ENCODE data around the gene ITPR1. TPM values are rescaled to one million over a fixed set of nuclear protein-coding genes. Genes with fewer than 3 reads are reported as not detected.
A peak's percentile ranks its signal among the peaks of the same experiment; 100 is the strongest.

Gene ITPR1
- total RNA-seq, 1 experiment from 2014 or later, result 8.7 TPM

DNA sequence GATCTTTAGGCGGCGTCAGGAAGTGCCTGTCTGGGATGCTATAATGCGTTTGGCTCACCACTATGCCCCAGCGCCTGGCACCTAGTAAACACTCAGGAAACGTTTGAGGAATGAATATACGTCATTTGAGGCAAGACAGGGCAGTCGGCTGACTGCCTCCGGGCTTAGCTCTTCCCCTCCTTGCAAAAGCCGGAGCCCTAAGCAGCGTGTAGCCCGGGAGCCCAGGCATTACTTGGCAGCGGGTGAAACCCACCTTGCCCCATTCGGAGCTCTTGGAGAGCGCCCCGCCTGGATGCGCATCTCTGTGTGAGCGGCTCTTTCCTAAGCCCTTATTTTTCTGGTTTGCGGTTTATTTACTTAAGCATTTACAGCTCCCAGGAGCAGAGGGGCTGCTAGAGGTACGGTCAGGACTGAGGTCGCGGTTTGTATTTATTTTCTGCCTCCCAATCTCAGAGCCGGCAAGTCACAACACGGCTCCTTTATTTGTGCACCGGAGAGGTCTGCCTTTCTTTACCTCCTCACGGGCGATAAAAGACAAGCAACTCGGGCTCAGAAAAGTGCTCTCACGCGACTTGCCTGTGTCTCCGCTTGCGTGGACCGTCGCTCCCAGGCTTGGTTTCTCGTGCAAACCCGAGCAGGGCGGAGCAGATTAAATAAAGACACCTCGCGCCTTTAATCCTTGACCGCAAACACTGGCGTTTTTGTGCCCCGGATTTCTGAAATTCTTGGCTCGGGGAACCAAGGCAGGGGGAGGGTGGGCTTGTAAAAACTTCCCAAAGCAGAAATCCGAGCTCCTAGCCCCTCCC is 737 bp upstream of the ITPR1 start:
- ChIA-PET POLR2A (interaction anchor here (0.8 to 0.9 kb wide), 2 partner anchors 19 to 93 kb away, joined by 3 read pairs; no protein-coding TSS in a partner anchor), CTCF (interaction anchor here (0.7 to 1.7 kb wide), 2 partner anchors 142 to 565 kb away, joined by 4 to 6 read pairs; no protein-coding TSS in a partner anchor)
- peaks cover 2% of the 10 kb centered on the region; the same call in 1 of the 2 replicates for H3K27me3 ChIP-seq (ENCODE audit: control insufficient read depth, insufficient read depth, low read length)
- no peaks in the 10 kb centered on the region for H3K36me3 ChIP-seq (ENCODE audit: control insufficient read depth, insufficient read depth, low read length)
- peak overlapping the region; percentile 51 for H3K27ac ChIP-seq (ENCODE audit: low read length)
- H3K9me3 ChIP-seq (ENCODE audit: control insufficient read depth, insufficient read depth, low read depth, low read length), result no peaks in the 10 kb centered on the region
- DNase-seq (ENCODE audit: low read depth, low spot score) (no peak), ATAC-seq (peak; percentile 53)
- in situ Hi-C loops (cut with HindIII; ENCODE audit: low pct_unique_long_range_greater_than_20kb, low sequenced_read_pairs) (no loop called here), intact Hi-C loops (cut with micrococcal nuclease; ENCODE audit: unreplicated experiment) (loop anchor here (10.0 kb wide), 1 partner anchor 142 kb away; no protein-coding TSS in a partner anchor)
- peak overlapping the region; percentile 79 to 90 for H3K4me3 ChIP-seq (ENCODE audit: low read depth in 2 of 2, low read length in 2 of 2)
- no TSS peak for BruUV-seq (replicated peaks)
- TF ChIP-seq, protein P1, sequence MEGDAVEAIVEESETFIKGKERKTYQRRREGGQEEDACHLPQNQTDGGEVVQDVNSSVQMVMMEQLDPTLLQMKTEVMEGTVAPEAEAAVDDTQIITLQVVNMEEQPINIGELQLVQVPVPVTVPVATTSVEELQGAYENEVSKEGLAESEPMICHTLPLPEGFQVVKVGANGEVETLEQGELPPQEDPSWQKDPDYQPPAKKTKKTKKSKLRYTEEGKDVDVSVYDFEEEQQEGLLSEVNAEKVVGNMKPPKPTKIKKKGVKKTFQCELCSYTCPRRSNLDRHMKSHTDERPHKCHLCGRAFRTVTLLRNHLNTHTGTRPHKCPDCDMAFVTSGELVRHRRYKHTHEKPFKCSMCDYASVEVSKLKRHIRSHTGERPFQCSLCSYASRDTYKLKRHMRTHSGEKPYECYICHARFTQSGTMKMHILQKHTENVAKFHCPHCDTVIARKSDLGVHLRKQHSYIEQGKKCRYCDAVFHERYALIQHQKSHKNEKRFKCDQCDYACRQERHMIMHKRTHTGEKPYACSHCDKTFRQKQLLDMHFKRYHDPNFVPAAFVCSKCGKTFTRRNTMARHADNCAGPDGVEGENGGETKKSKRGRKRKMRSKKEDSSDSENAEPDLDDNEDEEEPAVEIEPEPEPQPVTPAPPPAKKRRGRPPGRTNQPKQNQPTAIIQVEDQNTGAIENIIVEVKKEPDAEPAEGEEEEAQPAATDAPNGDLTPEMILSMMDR (IDR thresholded peaks at IDR 0.05), result no peak
- TF ChIP-seq TCF7L2 (IDR thresholded peaks at IDR 0.05; ENCODE audit: low read depth, low read length) (no peak; the same call in 1 of the 2 replicates), POLR2AphosphoS5 (IDR thresholded peaks at IDR 0.05; ENCODE audit: low read depth, low read length) (no peak), SIN3A (IDR thresholded peaks at IDR 0.05; ENCODE audit: borderline replicate concordance, insufficient read depth, low read depth, low read length) (no peak)
- TF ChIP-seq, protein P2, sequence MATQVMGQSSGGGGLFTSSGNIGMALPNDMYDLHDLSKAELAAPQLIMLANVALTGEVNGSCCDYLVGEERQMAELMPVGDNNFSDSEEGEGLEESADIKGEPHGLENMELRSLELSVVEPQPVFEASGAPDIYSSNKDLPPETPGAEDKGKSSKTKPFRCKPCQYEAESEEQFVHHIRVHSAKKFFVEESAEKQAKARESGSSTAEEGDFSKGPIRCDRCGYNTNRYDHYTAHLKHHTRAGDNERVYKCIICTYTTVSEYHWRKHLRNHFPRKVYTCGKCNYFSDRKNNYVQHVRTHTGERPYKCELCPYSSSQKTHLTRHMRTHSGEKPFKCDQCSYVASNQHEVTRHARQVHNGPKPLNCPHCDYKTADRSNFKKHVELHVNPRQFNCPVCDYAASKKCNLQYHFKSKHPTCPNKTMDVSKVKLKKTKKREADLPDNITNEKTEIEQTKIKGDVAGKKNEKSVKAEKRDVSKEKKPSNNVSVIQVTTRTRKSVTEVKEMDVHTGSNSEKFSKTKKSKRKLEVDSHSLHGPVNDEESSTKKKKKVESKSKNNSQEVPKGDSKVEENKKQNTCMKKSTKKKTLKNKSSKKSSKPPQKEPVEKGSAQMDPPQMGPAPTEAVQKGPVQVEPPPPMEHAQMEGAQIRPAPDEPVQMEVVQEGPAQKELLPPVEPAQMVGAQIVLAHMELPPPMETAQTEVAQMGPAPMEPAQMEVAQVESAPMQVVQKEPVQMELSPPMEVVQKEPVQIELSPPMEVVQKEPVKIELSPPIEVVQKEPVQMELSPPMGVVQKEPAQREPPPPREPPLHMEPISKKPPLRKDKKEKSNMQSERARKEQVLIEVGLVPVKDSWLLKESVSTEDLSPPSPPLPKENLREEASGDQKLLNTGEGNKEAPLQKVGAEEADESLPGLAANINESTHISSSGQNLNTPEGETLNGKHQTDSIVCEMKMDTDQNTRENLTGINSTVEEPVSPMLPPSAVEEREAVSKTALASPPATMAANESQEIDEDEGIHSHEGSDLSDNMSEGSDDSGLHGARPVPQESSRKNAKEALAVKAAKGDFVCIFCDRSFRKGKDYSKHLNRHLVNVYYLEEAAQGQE (IDR thresholded peaks at IDR 0.05; ENCODE audit: insufficient read depth in 1 of 2, low read depth in 2 of 2, low read length in 1 of 2), result no peak
- H3K4me1 ChIP-seq (ENCODE audit: control insufficient read depth, insufficient read depth, low read length), result peaks cover 3% of the 10 kb centered on the region; the same call in 1 of the 2 replicates

DNA sequence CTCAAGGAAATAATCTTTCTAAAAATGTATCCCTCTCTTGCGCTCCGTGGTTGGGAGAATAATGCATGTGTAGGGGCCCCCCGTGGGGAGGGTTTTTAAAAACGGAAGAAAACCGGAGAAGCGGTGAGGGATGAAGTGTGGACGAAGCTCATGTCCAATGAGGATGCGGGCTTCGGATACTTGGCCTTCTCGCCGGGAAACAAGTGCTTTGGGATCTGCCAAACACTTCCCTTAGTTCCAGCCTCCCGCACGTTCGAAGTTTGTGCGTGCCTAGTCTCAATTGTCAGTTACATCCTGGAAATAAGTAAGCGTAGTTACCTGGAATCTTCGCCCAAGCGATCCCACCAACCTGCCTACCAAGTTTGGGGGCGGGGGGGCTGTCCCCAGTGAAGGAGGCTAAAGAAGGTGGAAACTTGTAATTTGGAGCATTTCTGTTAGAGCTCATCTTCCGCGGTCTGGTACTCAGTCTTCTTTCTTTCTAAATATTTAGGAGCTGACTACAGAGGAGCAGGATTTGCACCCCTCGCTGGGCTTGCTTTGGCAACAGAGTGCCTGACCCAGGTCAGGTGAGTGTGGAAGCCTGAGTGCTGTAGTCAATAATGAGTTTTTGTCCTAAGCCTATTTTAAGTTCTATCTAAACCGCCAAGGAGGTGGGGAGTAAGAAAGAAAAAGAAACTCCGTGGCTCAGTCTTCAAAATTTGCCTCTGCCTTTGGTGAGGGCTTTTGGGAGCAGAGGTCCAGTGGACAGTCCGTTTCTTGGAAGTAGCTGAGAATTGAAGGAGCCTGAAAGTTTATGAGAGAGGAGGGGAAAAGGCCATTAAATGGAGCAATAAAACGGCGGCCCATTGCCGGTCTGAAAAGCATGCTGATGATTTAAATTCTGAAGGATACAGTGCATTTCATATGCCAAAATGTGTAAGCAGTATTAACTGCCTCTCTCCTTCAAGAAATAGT is 1.1 kb downstream of the ITPR1 start:
- Histone ChIP-seq H3K9me3 (ENCODE audit: control insufficient read depth, insufficient read depth, low read depth, low read length) (no peaks in the 10 kb centered on the region), H3K27me3 (ENCODE audit: control insufficient read depth, insufficient read depth, low read length) (no peaks in the 10 kb centered on the region), H3K4me1 (ENCODE audit: control insufficient read depth, insufficient read depth, low read length) (peaks cover 3% of the 10 kb centered on the region), H3K4me3 (ENCODE audit: low read depth in 2 of 2, low read length in 2 of 2) (peak overlapping the region; percentile 79 to 90), H3K36me3 (ENCODE audit: control insufficient read depth, insufficient read depth, low read length) (no peaks in the 10 kb centered on the region), H3K27ac (ENCODE audit: low read length) (peak overlapping the region; percentile 26; the same call in 1 of the 2 replicates)
- BruUV-seq (replicated peaks), result TSS peak; percentile 78
- in situ Hi-C loops (cut with HindIII; ENCODE audit: low pct_unique_long_range_greater_than_20kb, low sequenced_read_pairs), result no loop called here
- CTCF ChIA-PET, result interaction anchor here (1.7 kb wide), 1 partner anchor 144 kb away, joined by 4 read pairs; no protein-coding TSS in a partner anchor
- TF ChIP-seq TCF7L2 (IDR thresholded peaks at IDR 0.05; ENCODE audit: low read depth, low read length) (no peak), SIN3A (IDR thresholded peaks at IDR 0.05; ENCODE audit: borderline replicate concordance, insufficient read depth, low read depth, low read length) (no peak), POLR2AphosphoS5 (IDR thresholded peaks at IDR 0.05; ENCODE audit: low read depth, low read length) (no peak)
- TF ChIP-seq, protein P2 (IDR thresholded peaks at IDR 0.05; ENCODE audit: insufficient read depth in 1 of 2, low read depth in 2 of 2, low read length in 1 of 2), result no peak
- TF ChIP-seq, protein P1 (IDR thresholded peaks at IDR 0.05), result no peak
- intact Hi-C loops (cut with micrococcal nuclease; ENCODE audit: unreplicated experiment), result loop anchor here (10.0 kb wide), 1 partner anchor 141 kb away; no protein-coding TSS in a partner anchor
- ATAC-seq, result no peak
- POLR2A ChIA-PET, result interaction anchor here (0.6 to 0.7 kb wide), 3 partner anchors 14 to 78 kb away, joined by 3 to 13 read pairs (median 8); no protein-coding TSS in a partner anchor
- no peak for DNase-seq (ENCODE audit: low read depth, low spot score)

Measured in Panc1 (cell line).